ENCODE results near the gene SPTB.

Gene SPTB

DNA sequence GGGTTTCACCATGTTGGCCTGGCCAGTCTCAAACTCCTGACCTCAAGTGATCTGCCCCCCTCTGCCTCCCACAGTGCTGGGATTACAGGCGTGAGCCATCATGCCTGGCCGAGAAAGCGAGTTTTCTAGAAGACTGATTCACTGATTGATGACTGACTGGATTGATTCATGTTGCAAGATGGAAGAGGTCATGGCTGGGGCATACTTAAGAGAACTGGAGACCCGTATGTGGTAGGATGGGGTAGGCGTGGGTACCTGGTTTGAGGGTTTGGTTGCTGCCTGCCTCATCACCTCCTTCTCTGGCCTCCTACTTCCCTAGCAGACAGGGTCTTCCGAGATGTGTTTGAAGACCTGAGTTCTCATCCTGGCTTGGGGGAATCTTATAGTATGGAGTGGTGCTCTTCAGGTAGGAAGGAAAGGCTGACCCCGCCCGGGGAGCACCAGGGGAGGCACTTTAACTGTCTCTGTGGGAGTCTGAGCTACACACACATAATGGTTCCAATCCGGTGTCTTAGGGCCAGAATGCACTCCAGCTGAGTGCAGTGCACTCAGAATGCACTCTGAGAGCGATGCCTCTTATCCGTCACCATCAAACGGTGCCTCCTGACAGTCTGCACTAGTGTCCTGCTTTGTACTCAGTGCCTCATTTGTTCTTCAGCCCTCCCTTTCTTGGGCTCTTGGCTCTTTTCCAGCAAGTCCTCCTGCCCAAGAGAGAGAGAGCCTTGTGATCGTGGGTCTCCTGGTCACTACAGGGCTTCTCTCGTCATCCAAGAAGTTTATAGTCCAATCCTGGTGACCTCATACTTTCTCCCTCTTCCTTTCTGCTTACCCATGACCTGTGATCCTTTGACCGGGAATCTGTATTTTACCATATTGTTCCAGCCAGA is 155.8 kb downstream of the SPTB start:
- TF ChIP-seq, protein P1, sequence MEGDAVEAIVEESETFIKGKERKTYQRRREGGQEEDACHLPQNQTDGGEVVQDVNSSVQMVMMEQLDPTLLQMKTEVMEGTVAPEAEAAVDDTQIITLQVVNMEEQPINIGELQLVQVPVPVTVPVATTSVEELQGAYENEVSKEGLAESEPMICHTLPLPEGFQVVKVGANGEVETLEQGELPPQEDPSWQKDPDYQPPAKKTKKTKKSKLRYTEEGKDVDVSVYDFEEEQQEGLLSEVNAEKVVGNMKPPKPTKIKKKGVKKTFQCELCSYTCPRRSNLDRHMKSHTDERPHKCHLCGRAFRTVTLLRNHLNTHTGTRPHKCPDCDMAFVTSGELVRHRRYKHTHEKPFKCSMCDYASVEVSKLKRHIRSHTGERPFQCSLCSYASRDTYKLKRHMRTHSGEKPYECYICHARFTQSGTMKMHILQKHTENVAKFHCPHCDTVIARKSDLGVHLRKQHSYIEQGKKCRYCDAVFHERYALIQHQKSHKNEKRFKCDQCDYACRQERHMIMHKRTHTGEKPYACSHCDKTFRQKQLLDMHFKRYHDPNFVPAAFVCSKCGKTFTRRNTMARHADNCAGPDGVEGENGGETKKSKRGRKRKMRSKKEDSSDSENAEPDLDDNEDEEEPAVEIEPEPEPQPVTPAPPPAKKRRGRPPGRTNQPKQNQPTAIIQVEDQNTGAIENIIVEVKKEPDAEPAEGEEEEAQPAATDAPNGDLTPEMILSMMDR (IDR thresholded peaks at IDR 0.05; ENCODE audit: low read depth, low read length, missing control alignments) = no peak
- no peak for DNase-seq (ENCODE audit: low read depth)
- no peak overlapping the region for H3K4me3 ChIP-seq (ENCODE audit: low read depth, low read length)
- in situ Hi-C loops (cut with HindIII; ENCODE audit: low sequenced_read_pairs) = no loop called here

DNA sequence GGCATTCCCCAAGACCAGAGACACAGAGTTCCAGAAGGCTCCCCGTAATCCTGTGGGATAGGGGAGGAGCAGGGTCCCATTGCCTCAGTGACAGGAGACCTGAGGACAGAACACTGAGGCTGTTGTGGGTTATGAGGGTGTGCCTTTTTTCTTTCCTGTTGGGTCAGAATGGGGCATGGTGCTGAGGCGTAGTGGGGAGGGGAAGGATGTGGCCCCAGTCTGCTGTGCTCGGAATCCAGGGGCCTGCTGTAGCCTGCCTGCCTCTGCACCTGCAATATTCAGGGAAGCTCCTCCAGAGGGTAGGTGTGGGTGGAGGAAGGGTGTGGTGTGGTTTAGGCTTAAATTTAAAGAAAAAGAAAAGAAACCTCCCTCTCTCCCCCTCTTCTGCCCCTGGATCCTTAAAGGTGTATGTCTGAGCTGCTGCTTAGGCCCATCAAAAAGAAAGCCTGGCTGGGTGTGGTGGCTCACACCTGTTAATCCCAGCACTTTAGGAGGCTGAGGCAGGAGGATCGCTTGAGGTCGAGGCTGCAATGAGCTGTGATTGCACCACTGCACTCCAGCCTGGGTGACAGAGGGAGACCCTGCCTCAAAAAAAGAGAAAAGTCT is 156.8 kb downstream of the SPTB start:
- in situ Hi-C loops (cut with HindIII; ENCODE audit: low sequenced_read_pairs) = no loop called here
- DNase-seq (ENCODE audit: low read depth) = no peak
- H3K4me3 ChIP-seq (ENCODE audit: low read depth, low read length) = no peak overlapping the region
- TF ChIP-seq, protein P1 (IDR thresholded peaks at IDR 0.05; ENCODE audit: low read depth, low read length, missing control alignments) = no peak

DNA sequence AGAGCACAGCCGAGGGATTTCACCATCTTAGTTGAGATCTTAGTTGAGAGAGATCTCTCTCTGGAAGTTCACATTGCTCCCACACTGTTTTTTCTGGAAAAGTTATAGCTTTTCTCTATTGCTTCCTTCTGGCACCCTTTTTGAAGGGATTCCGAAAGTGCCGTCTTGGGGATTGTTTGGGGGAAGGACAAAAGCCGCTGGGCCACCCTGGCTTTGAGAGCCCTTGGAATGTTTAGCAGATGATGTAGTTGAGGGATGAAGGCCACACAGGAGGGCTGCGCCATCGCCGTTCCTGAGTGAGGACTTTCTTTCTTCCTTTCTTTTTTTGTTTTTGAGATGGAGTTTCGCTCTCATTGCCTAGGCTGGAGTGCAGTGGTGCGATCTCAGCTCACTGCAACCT is 157.8 kb downstream of the SPTB start:
- H3K4me3 ChIP-seq (ENCODE audit: low read depth, low read length) = no peak overlapping the region
- DNase-seq (ENCODE audit: low read depth) = no peak
- in situ Hi-C loops (cut with HindIII; ENCODE audit: low sequenced_read_pairs) = no loop called here
- TF ChIP-seq, protein P1 (IDR thresholded peaks at IDR 0.05; ENCODE audit: low read depth, low read length, missing control alignments) = no peak

DNA sequence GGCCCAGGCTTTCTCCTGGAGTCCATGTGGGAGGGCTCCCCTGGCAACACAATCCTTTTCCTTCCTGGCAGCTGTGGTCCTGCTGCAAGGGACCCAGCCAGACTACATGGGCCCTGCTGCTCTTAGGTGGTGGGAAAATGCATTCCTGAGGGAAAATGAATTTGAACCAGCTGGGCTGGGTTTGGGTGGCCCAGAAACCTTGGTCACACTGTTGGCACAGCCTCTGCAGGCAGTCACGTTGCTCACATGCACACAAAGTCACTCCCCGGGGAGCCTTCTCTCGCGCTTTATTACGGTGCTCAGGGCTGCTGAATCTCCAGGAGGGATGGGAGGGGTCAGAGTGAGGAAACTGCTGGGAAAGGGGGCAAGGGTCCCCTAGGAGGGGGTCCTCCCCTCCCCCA is 158.3 kb downstream of the SPTB start:
- H3K4me3 ChIP-seq (ENCODE audit: low read depth, low read length) = no peak overlapping the region
- peak; percentile 75 for DNase-seq (ENCODE audit: low read depth)

DNA sequence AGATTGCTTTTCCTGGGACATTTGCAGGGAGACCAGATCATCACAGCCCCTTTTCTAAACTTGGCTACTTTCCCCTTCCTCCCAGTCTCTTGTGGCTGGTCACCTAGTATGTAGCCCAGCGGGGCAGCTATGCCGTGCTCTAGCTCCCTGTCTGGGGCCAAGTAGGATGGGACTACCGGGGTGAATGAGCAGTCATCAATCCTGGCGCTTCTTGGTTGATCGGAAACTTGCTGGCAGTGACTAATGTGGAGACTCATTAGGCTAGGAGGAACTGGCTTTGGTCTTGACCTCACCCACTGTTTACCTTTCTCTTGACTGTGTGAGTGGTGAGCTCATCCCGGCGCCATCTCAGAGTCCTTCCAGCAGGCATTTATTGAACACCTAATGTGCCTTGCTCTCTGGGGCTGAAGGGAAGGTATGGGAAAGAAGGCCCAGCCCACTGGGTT is 159.6 kb downstream of the SPTB start:
- DNase-seq (ENCODE audit: low read depth) = peak; percentile 34
- in situ Hi-C loops (cut with HindIII; ENCODE audit: low sequenced_read_pairs) = no loop called here
- TF ChIP-seq, protein P1 (IDR thresholded peaks at IDR 0.05; ENCODE audit: low read depth, low read length, missing control alignments) = no peak
- H3K4me3 ChIP-seq (ENCODE audit: low read depth, low read length) = no peak overlapping the region

More for the DNA sequence above, 158.3 kb downstream of the SPTB start:
- TF ChIP-seq, protein P1 (IDR thresholded peaks at IDR 0.05; ENCODE audit: low read depth, low read length, missing control alignments) = no peak
- in situ Hi-C loops (cut with HindIII; ENCODE audit: low sequenced_read_pairs) = no loop called here

DNA sequence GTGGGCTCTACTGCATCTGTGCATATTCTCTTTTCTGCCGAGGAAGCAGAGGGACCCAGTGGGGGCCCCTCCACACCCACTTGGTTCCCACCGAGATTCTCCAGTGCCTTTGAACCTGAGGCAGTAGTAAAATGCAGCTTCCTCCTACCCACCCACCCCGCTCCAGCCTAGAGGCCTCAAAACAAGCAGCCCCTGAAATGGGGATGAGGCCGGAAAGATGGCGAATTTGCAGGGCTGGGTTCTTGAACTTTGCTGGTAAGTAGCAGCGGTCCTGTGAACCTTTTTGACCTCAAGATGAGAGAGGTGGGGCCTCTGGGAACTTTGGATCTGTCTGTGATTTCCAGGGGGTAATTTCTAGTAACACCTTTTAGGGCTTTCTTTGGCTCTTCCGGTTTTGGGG is 160.1 kb downstream of the SPTB start:
- TF ChIP-seq, protein P1 (IDR thresholded peaks at IDR 0.05; ENCODE audit: low read depth, low read length, missing control alignments) = no peak
- no peak for DNase-seq (ENCODE audit: low read depth)
- in situ Hi-C loops (cut with HindIII; ENCODE audit: low sequenced_read_pairs) = no loop called here
- no peak overlapping the region for H3K4me3 ChIP-seq (ENCODE audit: low read depth, low read length)
